Measurements from ENCODE around the gene BANP.

DNA sequence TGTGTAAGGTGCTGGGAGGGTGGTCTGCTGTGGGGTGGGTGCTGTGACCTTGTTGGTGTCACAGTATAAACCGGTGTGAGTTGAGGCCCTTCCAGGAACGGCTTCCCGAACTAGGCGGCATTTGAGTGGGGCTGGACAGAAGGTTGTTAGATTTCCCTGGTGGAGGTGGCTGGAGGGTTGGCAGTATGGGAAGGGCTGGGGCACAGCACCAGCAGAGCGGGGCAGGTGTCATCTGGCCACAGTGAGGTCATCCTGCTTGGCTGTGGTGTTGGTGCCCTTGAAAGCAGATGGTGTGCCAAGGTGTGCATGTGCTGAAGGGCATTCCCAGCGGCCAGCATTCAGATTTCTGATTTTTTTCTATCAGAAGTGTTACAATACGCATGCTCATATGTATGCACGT is 28.1 kb downstream of the BANP start:
- TF ChIP-seq, protein P1, sequence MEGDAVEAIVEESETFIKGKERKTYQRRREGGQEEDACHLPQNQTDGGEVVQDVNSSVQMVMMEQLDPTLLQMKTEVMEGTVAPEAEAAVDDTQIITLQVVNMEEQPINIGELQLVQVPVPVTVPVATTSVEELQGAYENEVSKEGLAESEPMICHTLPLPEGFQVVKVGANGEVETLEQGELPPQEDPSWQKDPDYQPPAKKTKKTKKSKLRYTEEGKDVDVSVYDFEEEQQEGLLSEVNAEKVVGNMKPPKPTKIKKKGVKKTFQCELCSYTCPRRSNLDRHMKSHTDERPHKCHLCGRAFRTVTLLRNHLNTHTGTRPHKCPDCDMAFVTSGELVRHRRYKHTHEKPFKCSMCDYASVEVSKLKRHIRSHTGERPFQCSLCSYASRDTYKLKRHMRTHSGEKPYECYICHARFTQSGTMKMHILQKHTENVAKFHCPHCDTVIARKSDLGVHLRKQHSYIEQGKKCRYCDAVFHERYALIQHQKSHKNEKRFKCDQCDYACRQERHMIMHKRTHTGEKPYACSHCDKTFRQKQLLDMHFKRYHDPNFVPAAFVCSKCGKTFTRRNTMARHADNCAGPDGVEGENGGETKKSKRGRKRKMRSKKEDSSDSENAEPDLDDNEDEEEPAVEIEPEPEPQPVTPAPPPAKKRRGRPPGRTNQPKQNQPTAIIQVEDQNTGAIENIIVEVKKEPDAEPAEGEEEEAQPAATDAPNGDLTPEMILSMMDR (IDR thresholded peaks at IDR 0.05): no peak
- no peak for TF ChIP-seq POLR2A (IDR thresholded peaks at IDR 0.05)
